ENCODE measurements around the gene PECR.

DNA sequence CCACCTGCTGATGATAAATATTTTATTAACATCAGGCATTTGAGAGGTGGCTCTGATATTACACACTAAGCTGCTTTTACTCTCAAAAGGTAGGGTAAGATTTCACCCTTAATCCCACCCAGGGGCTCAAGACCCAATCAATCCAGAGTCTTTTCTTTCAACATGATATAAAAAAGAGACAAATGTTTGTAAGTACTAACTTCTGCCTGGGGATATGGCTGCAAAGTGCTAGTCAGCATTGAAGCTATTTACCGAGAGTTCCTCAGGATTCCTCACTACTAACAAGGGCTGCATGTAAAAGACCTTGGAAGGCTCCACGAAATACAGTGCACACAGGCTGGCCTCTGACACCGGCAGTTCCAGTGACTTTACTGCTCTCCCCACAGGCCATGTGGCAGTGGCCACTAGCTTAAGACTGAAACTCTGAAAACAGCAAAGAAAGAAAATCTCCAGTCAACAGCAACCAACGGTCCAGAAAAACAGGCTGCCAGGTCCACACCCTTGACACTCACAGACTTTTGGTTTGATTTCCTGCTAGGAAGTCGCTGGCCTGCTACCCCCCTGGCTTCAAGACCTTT lies 79.4 kb downstream of the PECR start:
- TF ChIP-seq POLR2AphosphoS5 (IDR thresholded peaks at IDR 0.05; ENCODE audit: borderline replicate concordance, low read depth, low read length) (no peak), EZH2 (IDR thresholded peaks at IDR 0.05) (no peak)
